Psoas muscle (tissue), 8 donors: ENCODE measurements around the gene WDR93. TPM values are rescaled to one million over a fixed set of nuclear protein-coding genes. Genes with fewer than 3 reads are reported as not detected.

Experiments used
- ATAC-seq, 4 donors: fragments of 200-7000 bp; cut with Tn5 transposase; one replicate each; pipeline ENCODE4 v1.9.1; 2020; ENCODE audit warnings: moderate library complexity in 3 of 4, mild to moderate bottlenecking in 2 of 4
- DNase-seq, 2 donors: peaks; one replicate each; pipeline ENCODE4 v3.0.0-alpha.2; 2020
- H3K27ac ChIP-seq: fragments of 200-600 bp; one replicate; pipeline ENCODE4 v1.8.0; 2022
- H3K27me3 ChIP-seq, 3 donors: fragments of 200-600 bp in 1 of 3; one replicate each; pipeline versions ENCODE4 v1.6.1 to v1.8.0; 2013 to 2022; ENCODE audit warnings: low read length in 2 of 3, mild to moderate bottlenecking in 2 of 3, moderate library complexity in 1 of 3; ENCODE audit not compliant: insufficient read depth in 3 of 3
- H3K36me3 ChIP-seq, 2 donors: fragments of 200-600 bp in 1 of 2; one replicate each; pipeline versions ENCODE4 v1.6.1 to v1.8.0; 2013 to 2022; ENCODE audit warnings: low read depth in 1 of 2, mild to moderate bottlenecking in 1 of 2, moderate library complexity in 1 of 2; ENCODE audit not compliant: insufficient read depth in 1 of 2
- H3K4me1 ChIP-seq: fragments of 200-600 bp; one replicate; pipeline ENCODE4 v1.8.0; 2022
- H3K4me3 ChIP-seq: fragments of 200-600 bp; one replicate; pipeline ENCODE4 v1.8.0; 2022; ENCODE audit warnings: mild to moderate bottlenecking
- H3K9me3 ChIP-seq: fragments of 200-600 bp; one replicate; pipeline ENCODE4 v1.8.0; 2022
- WGBS, 3 donors: extraction: QIAGEN DNeasy Blood & Tissue Kit; methylation state at CpG; one replicate each; pipeline versions ENCODE4 v1.1.6 to v1.1.7; 2013; 5-methylcytosine and 5-hydroxymethylcytosine counted together
- intact Hi-C, 2 donors: fragments of 100-400 bp; cut with DNase I; formaldehyde crosslinking; loops; one replicate each; pipeline versions ENCODE4 v1.11.0 to v1.14.2; 2022
- polyA plus RNA-seq, 3 donors: library from polyadenylated mRNA; stranded (reverse); fragments of 200-250 nt; gene quantifications; one replicate each; pipeline ENCODE4 v1.2.3, GENCODE V29; 2013
- total RNA-seq, 4 donors: library from RNA; stranded (reverse); fragmentation: NEBNext Ultra II Directional in 2 of 4; extraction: Animal tissue kit (Norgen Biotek cat#: 25700) in 2 of 4; gene quantifications; one replicate each; pipeline versions ENCODE4 v1.2.1 to v1.2.4, GENCODE V29; 2021 to 2023
- TF ChIP-seq, protein P1 (sequence below): fragments of 200-600 bp; IDR thresholded peaks from one replicate; pipeline ENCODE4 v1.8.0; 2022; ENCODE audit warnings: antibody characterized with exemption
- donor health status: healthy with polysubstance abuse.
- donor health status: DM: no; HTN: no; CAD: no; lungs with moderate emphysema.
- donor health status: Bipolar disorder and iron deficiency.
- donor health status: healthy.
- donor health status: DM: yes; HTN: yes; CAD: no.
- donor health status: DM: no; HTN: no; CAD: no.
- donor health status: DM: no; HTN: no; CAD: no.
- donor health status: DM: yes; HTN: yes; CAD: no.

Gene WDR93
- total and polyA plus RNA-seq, 7 donors, result 0.03 TPM; not detected in 6

DNA sequence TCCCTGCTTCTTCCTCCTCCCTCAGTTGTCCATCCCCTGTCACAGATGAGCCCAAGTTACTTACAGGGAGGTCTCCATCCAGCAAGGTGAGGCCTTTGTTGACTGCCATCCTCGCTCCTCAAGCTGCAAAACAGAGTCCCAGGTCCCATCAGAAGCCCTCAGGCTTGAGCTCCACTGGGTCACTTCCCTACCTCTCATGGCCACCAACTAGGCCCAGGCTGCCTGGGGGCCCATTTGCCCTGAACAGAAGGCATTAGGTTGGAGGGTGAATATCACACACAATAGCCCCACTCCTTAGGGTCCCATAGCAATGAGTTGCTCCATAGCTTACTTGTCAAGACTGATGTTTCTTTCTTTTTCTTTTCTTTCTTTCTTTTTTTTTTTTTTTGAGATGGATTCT, 13.2 kb upstream of the WDR93 start:
- H3K27ac ChIP-seq, result no peak overlapping the region
- H3K4me1 ChIP-seq, result peaks cover 33% of the 10 kb centered on the region
- H3K27me3 ChIP-seq, result no peaks in the 10 kb centered on the region
- 90 to 100% (median 95%) methylated on average over 1 of the region's 1 CpG for WGBS, 3 donors
- TF ChIP-seq, protein P1, sequence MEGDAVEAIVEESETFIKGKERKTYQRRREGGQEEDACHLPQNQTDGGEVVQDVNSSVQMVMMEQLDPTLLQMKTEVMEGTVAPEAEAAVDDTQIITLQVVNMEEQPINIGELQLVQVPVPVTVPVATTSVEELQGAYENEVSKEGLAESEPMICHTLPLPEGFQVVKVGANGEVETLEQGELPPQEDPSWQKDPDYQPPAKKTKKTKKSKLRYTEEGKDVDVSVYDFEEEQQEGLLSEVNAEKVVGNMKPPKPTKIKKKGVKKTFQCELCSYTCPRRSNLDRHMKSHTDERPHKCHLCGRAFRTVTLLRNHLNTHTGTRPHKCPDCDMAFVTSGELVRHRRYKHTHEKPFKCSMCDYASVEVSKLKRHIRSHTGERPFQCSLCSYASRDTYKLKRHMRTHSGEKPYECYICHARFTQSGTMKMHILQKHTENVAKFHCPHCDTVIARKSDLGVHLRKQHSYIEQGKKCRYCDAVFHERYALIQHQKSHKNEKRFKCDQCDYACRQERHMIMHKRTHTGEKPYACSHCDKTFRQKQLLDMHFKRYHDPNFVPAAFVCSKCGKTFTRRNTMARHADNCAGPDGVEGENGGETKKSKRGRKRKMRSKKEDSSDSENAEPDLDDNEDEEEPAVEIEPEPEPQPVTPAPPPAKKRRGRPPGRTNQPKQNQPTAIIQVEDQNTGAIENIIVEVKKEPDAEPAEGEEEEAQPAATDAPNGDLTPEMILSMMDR, result no peak
- H3K36me3 ChIP-seq, result no peaks in the 10 kb centered on the region
- DNase-seq, result no peak
- no peaks in the 10 kb centered on the region for H3K9me3 ChIP-seq
- intact Hi-C loops, result no loop called here
- no peak for ATAC-seq
- H3K4me3 ChIP-seq, result no peak overlapping the region

DNA sequence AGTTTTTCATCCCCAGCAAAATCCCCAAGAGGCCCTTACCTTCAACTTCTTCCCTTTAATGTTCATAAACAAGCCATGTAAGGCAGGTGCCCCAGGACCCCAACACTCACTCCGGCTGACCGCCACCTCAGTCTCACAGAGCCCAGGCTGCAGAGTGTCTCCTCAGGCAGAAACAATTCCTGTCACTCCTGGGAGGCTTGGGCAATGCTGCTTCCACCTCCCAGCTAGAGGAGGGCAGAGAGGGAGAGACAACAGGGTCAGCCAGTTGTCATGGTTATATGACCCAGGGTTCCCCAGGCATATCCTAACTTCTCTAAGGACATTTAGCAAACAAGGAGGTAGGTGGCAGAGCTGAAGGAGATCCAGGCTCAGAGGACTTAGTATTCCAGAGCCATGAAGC, 11.4 kb upstream of the WDR93 start, which contains the start of gene PLIN1:
TSS of gene PLIN1 (minus strand) at position 156 of the 400 bp plus-strand sequence. CDS start 1,878 bp downstream, outside the sequence.
- Histone ChIP-seq H3K27me3 (no peaks in the 10 kb centered on the region), H3K36me3 (peaks cover 0 to 15% of the 10 kb centered on the region in 2 donors), H3K9me3 (no peaks in the 10 kb centered on the region), H3K4me1 (peaks cover 33% of the 10 kb centered on the region), H3K4me3 (no peak within 1 kb of the TSS), H3K27ac (peak within 1 kb of the TSS; percentile 59)
- TF ChIP-seq, protein P1, result no peak
- DNase-seq (no peak), ATAC-seq (peak in 2 of 4 donors; percentile 19 to 32)
- WGBS, 3 donors, result 88 to 93% (median 91%) methylated on average over 2 of the region's 2 CpGs
- intact Hi-C loops, result no loop called here

DNA sequence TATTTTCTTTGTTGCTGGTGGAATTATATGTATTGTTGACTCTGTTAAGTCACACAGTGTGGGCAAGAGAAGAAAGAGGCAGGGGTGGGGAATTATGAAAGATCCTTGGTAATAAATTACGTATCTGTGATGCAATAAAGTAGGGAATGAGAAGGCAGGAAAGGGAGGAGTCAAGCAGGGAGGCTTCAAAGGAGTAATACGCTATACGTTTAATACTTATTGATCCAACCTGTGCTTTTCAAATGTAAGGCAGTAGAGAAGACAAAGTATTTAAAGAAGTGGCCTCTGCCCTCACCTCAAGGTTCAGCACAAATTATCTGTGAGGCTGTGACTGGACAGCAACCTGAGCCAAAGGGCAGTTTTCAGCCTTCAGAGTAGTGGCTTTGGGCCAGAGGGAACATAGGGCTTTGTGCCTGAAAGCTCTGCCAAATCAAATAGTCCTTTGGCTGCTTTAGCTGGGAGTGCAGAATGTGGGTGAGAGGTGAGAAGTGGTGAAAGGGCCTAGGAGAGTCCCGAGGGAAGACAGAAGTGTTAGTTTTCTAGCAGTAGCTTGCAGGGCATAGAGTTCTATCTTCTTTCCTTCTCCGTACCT, 10.2 kb upstream of the WDR93 start:
- Histone ChIP-seq H3K27me3 (no peaks in the 10 kb centered on the region), H3K27ac (peak overlapping the region; percentile 59), H3K4me3 (peak overlapping the region; percentile 12), H3K36me3 (peaks cover 0 to 23% of the 10 kb centered on the region in 2 donors), H3K4me1 (peaks cover 33% of the 10 kb centered on the region), H3K9me3 (no peaks in the 10 kb centered on the region)
- DNase-seq (peak; percentile 47 to 68), ATAC-seq (peak; percentile 94 to 98 (median 96))
- TF ChIP-seq, protein P1, result no peak
- WGBS, 3 donors, result 27 to 40% (median 31%) methylated on average over 5 of the region's 5 CpGs
- intact Hi-C loops, result no loop called here

DNA sequence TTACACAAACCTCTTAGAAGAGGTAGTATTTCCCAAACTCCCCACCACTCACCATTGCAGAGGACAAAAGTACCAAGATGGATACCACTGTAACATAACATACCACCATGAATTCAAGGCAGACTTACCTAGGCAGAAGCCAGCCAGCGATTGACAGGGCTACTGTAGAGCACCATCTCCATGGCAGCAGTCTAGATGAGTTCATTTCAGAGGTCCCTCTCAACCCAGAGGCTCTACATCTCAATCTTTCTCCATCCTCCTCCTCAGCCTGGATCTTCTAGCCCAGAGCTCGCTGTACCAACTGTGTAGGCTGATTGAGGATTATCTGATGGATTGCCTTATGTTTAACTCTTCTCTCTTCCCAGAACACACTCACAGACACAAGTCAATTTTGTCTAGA, 9.5 kb upstream of the WDR93 start:
- intact Hi-C loops, result no loop called here
- DNase-seq (no peak), ATAC-seq (peak in 3 of 4 donors; percentile 16 to 22 (median 18))
- WGBS, 3 donors, result 93 to 96% (median 95%) methylated on average over 2 of the region's 2 CpGs
- Histone ChIP-seq H3K4me1 (peaks cover 33% of the 10 kb centered on the region), H3K4me3 (peak overlapping the region; percentile 12), H3K9me3 (no peaks in the 10 kb centered on the region), H3K36me3 (peaks cover 0 to 31% of the 10 kb centered on the region in 2 donors), H3K27me3 (no peaks in the 10 kb centered on the region), H3K27ac (peak overlapping the region; percentile 59)
- TF ChIP-seq, protein P1, result no peak

DNA sequence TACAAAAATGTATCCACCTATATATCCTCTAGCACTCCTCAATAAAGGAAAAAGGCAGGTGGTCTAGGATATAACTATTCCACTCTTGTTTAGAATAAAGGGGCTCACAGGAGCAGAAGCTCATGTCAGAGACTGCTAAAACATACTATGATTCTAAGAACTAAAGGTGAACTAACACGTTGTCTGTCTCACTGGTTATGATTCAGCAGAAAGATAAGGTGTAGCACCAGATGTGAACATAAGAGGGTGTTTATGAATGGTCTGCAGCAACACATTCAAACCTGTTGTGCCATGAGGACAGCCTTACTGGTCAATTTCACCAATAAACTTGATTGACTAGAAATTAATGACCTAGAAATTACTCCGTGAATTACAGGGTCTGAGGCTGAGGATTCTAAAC, 4.6 kb upstream of the WDR93 start:
- TF ChIP-seq, protein P1, result no peak
- H3K27me3 ChIP-seq, result no peaks in the 10 kb centered on the region
- intact Hi-C loops, result no loop called here
- ATAC-seq (no peak), DNase-seq (no peak)
- no peak overlapping the region for H3K4me3 ChIP-seq
- WGBS, 3 donors, result 83 to 90% (median 89%) methylated on average over 2 of the region's 2 CpGs
- H3K4me1 ChIP-seq, result peaks cover 12% of the 10 kb centered on the region
- H3K36me3 ChIP-seq, result peaks cover 0 to 32% of the 10 kb centered on the region in 2 donors
- no peaks in the 10 kb centered on the region for H3K9me3 ChIP-seq
- H3K27ac ChIP-seq, result no peak overlapping the region
